HG02970 (cell line): ENCODE data around the gene SPNS3.

Experiments
- ATAC-seq: cut with Tn5 transposase; IDR thresholded peaks from one replicate; pipeline ENCODE4 v1.9.1; 2021; ENCODE audit warnings: mild to moderate bottlenecking, moderate library complexity, moderate number of reproducible peaks; ENCODE audit not compliant: unreplicated experiment, low FRiP score

SPNS3 gene

DNA sequence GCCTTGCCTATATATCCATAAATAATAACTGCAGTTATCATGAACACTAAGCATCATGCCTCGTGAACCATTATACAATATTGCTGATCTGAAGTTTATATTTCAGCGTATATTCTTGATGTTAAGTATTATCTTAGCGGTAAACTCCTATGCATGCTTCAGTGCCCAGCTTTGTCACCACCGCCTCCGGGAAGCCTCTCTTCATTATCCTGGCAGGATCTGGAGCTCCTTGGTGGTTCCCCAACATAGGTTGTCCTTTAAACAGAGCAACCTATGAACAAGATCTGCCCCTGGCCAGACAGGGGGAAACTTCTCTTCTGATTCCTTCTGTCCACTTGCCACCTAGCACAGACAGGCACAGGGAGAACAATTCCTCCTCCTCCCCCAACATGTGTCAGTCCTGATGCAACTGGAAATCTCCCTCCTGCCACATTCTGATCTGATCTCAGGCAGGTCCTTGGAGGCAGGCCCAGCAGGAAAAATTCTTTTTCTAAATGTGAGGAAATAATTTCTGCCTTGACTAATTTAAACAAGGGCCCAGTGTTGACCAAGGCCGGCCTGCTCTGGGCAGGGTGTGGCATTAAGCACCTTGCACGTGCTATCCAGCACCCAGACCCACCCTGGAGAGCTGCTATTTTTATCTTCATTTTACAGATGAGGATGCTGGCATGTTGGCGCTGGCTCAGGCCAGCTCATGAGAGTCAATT, 87.3 kb downstream of the SPNS3 start:
- no peak for ATAC-seq

DNA sequence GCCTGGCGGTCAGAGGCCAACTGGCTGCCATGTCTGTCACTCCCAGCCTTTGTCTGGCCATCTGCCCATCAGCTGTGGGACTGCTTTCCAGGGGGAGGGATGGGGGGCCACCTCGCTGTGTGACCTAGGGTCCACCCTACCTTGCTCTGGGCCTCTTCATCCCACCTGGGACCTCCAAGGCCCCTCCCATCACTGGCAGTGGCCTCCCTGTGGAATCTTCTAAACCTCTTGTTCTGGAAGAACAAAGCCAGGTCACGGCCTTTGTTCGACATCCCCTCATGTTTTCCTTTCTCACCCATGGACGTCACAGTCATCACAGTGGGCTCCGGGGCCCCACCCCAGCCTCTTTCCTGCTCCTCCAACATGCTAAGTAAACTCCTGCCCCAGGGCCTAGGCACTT, 88.9 kb downstream of the SPNS3 start:
- no peak for ATAC-seq

DNA sequence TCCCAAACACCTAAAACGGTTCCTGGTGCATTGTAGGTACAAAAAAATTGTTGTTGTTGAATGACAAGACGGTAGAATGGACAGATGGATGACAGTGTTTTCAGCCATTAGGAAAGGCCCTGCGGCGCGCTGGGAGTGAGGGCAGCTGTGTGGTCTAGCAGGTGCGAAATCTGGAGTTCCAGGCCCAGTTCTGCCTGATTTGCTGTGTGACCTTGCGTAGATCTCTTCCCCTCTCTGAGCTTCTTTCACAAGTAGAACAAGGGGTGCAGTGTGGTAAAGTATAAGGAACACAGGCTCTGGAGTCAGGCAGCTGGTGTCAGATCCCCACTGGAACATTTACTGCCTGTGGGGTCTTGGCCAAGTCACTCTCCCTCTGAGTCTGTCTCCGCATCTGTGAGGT, 90.2 kb downstream of the SPNS3 start:
- ATAC-seq: no peak

DNA sequence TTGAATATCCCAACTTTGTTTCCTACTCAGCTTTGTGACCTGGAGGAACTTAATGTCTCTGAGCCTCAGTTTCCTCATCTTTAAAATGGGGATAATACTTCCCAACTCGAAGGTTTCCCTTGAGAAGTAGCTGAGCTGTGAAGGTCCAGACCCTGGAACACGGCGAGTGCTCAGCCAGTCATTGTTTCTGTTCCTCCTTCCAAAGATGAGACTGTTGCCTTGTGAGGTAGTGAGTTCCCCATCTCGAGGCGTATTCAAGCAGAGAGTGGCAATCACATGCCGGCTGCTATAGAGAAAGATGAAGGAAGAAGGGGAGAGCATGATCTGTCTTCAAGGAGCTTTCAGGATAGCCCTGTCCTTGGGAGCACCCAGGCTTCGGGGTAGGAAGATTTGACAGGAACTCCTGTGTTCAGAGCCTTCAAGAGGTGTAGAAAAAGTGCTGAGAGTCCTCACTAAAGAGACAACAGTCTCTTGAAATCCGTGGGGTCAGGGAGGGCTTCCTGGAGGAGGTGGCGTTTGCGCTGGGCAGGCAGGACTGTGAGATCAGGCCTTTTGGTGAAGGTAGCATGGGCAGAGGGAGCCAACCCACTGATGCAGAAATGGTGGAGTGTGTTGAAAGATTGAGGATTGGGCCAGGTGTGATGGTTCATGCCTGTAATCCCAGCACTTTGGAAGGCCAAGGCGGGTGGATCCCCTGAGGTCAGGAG, 92.1 kb downstream of the SPNS3 start:
- ATAC-seq: no peak

DNA sequence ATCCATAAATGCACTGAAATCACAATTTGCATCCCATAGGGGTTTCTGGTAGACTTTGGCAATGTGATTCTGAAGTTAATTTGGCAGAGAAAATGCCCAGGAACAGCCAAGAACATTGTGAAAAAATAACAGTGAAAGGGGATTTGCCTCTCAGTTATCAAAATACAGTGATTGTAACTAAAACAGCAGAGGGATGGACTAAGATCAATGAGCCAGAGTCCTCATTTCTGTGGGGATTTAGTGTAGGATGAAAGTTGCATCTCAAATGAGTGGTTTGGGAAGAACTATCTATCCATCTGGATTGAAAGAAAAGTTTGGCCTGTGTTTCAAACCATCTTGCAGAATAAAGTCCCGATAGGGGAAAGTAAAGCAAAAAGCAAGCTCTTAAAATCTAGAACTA, 93.4 kb downstream of the SPNS3 start:
- no peak for ATAC-seq

DNA sequence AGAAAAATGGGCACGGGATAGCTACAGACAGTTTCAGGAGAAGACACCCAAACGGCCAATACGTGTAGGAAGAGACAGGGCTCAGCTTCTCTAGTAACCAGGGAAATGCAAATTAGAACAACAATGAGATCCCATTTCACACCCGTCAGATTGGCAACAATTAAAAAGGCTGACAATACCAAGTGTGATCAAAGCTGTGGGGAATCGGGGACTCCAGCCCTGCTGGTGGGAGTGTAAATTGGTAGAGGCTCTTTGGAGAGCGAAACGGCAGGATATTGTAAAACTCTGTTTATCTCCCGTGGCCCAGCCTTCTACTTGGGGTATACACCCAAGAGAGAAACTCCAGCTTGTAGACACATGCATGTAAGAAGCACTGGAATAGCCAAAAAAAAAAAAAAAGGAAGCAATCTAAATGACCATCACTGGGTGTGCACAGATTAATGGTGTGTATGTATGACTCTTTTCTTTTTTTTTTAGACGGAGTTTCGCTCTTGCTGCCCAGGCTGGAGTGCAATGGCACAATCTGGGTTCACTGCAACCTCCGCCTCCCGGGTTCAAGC, 93.9 kb downstream of the SPNS3 start:
- no peak for ATAC-seq

DNA sequence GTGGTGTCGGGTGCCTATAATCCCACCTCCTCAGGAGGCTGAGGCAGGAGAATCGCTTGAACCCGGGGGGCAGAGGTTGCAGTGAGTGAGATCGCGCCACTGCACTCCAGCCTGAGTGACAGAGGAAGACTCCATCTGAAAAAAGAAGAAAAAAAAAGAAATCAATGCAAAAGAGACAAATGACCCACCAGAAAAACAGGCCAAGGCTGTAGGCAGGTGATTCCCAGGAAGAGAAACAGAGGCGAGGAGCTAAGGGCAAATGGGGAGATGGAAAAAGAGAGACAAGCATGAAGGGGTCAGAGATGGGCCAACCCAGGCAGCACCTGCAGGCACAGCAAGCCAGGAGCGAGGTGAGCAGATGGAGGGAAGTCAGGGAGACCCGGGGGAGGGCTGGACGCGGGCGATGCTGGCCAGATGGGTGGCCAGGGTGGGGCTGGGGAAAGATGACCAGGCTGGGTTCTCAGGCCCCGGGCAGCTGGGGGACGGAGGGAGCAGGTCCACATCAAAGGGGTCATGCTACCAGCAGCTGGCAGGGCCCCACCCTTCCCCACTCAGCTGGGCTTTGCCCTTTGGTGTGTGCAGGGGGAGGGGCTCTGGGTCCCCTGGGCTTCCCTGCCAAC, 95.9 kb downstream of the SPNS3 start:
- ATAC-seq: no peak

DNA sequence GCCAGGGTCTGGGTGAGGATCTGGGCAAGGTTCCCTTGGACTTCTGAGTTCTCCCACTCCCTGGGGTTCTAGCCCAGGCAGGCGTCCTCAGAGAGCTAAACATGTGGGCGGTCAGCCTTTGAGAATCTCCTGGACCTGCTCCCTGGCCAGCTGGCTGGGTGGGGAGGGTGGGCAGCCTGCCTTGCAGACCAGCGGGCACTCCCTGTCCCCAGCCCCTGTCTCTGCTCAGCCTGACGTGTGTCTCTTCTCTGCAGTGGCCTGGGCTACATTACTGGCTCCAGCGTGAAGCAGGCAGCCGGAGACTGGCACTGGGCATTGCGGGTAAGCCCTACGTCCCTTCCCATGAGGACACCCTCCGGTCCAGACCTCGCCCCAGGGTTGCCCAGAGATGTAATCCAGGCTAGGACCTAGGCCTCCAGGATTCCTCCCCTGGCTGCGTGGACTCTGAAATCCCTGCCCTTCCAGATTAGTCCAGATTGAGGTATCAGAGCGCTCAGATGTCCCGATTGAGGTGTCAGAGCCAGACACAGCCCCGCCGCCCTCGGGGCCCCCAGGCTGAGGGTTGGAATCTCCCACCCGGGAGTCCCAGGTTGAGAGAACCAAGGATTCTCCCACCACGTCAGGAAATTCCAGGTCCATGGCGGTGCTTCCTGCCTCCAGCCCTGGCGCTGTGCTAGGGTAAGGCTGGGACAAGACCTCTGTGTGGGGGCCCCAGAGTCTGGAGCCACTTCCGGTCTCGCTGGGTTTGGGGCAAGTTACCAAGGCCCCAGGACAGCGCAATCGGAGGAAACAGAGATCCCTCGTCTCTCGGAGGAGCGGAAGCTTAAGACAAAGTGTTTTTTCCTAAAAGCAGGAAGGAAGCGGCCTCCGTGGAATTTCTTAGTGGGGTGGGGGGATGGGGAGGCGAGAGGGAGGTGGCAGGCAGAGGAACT, 97.3 kb downstream of the SPNS3 start:
- no peak for ATAC-seq

DNA sequence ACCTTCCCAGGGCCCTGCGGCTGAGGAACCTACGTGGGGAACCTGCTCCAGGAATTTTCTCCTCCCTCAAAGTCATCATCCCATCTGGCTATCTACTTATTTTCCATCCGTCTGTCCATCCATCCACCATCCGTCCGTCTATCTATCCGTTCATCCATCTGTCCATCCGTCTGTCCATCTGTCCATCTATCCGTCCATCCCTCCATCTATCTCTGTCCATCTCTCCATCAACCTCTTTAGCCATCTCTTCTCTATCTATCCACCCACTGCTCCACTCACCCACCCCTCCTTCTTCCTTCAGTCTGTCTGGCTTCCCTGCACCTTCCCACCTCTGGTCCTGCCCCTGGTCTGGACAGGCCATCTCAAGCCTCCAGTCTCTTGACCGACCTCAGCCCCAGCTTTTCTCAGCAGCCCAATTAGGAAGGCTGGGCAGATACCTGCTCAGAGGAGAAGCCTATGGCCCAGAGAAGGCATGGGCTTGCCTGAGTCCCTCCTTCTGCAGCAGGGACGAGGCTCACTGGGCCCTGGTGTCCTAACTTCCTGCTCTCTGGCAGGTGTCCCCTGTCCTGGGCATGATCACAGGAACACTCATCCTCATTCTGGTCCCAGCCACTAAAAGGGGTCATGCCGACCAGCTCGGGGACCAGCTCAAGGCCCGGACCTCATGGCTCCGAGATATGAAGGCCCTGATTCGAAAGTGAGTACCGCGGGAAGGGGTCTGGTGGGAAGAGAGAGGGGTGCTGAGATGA, 98.4 kb downstream of the SPNS3 start:
- no peak for ATAC-seq

DNA sequence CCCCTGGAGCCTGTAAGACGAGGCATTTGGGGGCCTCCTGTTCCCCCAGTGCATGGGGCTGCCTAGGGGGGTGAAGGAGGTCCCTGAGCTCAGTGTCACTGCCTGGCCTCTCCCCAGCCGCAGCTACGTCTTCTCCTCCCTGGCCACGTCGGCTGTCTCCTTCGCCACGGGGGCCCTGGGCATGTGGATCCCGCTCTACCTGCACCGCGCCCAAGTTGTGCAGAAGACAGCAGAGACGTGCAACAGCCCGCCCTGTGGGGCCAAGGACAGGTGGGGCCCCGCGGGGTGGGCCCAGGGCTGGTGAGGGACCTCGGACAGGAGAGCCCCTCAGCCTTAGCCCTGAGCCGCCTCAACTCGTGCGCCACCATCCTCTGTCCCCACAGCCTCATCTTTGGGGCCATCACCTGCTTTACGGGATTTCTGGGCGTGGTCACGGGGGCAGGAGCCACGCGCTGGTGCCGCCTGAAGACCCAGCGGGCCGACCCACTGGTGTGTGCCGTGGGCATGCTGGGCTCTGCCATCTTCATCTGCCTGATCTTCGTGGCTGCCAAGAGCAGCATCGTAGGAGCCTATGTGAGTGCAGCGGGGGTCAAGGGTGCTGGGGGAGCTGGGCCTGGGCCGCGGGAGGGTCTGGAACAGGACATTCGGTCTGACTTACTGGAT, 99.3 kb downstream of the SPNS3 start:
- no peak for ATAC-seq

DNA sequence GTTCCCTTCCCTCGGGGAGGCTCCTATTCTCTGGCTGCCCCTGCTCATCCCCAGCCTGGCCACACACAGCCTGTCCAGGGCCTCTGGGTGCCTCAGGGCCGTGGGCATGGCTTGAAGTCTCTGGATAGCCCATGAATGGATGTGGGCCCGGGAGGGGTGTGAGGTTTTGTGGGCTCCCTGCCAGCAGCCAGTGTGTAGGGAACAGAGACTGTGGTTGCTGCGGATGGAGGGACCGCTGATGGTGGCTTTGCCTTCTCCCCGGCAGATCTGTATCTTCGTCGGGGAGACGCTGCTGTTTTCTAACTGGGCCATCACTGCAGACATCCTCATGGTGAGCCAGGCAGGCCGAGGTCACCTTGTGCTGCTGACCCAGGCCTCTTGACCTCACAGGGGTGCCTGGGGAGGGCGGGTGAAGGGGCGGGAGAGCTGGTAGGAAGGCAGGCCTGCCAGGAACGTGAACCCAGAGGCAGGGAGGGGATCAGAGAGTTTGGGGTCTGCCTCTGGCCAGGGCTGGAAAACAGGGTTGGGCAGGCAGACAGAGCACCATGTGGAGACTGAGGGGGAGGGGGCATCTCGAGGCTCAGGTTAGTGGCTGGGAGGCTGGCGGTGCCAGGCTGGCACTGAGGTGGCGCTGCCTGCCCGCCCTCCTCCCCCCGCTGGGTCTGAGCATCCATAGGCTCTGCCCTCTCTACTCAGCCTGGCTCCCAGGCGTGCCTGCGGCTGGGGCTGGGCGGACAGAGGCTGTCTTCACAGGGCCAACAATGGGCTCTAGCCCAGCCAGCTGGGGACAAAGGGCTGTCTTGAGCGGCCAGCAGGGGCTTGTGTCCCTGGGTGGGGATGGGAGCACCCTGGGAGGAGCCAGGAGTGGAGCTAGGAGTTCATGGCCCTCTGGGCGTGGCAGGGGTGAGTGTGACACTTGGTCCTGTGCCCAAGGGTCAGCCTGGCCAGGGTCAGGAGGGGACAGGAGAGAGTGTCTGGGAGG, 100.1 kb downstream of the SPNS3 start:
- no peak for ATAC-seq

DNA sequence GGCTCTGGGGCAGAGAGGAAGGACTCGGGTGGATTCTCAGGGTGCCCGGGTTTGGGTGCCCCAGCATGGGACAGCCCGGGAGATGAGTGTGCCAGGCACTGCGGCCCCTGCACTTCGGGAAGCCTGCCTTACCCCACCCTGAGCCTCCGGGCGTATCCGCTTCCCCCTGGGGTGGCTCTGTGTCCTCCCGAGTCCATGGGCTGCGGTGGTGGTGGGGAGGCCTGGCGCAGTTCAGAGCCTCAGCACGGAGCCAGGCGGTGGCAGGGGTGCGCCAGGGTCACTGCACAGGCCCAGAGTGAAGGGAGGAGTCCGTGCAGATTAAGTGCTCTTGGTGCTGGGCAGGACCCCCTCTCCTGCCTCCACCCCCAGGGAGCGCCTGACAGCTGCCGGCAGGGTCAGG, 100.8 kb downstream of the SPNS3 start:
- no peak for ATAC-seq

DNA sequence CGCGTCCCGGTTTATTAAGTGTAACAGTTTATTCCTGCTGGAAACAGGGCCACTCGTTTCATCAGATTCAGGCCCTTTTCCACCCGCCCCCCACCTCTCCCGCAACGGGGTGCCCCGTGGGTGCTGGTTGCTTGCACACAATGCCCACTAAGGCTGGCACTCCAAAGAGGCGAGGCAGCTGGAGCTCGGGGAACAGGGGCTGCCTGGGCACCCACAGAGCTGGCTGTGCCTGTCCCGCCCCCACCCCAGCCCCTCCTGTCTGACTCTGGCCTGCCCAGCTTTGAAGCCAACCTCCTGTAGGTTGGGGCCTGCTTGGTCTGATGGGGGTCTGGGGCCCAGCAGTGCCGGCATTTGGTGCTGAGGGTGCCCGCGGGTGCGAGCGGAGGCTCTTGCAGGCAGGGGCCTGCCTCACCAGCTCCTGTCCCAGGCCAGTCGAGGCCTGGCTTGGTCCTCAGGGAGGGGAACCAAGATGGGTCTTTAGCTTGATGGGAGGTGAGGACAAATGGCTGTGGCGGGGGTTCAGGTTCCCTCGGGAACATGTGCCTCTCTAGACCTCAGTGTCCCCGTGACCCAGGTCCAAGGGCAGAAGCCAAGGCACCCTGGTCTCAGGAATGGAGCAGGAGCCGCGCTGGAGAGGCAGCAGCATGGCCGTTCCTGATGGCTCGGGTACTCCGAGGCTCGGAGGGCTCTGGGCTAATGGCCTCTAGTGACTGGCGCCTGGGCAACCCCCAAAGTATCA, 101.4 kb downstream of the SPNS3 start:
- no peak for ATAC-seq

DNA sequence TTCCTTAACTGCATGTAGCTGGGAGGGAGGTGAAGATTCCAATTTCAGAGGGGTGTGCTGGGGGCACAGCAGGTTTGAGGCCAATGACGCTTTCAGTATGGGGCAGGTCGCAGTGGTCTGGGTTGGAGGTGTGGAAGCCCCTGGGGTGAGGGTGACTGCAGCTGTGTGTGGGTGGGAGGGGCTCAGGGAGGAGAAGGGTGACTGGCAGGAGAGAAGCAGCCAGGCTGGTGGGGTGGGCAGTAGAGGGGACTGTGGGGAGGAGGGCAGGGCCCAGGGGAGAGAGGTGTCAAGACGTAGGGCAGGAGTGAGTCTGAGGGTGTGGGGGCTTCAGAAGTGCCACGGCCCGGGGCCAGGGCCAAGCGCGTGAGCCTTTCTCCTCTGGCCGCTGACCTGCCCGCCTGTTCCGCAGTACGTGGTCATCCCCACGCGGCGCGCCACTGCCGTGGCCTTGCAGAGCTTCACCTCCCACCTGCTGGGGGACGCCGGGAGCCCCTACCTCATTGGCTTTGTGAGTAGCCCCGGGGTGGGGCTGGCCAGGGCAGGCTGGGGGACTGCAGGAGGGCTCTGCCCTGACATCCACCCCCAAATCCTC, 102.0 kb downstream of the SPNS3 start:
- ATAC-seq: no peak

DNA sequence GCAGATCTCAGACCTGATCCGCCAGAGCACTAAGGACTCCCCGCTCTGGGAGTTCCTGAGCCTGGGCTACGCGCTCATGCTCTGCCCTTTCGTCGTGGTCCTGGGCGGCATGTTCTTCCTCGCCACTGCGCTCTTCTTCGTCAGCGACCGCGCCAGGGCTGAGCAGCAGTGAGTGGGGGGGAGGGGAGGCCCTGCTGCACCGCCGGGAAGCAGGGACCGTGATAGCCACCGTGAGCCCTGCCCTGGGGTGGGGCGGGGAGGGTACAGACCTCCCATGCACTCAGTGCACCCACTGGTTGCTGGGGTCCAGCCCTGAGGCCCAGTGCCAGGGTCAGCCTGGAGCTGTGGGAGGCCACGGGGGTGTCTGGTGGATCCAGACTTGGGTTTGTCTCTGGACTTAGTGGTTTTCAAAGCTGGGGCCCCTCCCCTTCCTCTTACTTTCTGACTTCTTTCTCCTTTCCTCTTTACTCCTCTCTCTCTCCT, 102.6 kb downstream of the SPNS3 start:
- ATAC-seq: no peak

DNA sequence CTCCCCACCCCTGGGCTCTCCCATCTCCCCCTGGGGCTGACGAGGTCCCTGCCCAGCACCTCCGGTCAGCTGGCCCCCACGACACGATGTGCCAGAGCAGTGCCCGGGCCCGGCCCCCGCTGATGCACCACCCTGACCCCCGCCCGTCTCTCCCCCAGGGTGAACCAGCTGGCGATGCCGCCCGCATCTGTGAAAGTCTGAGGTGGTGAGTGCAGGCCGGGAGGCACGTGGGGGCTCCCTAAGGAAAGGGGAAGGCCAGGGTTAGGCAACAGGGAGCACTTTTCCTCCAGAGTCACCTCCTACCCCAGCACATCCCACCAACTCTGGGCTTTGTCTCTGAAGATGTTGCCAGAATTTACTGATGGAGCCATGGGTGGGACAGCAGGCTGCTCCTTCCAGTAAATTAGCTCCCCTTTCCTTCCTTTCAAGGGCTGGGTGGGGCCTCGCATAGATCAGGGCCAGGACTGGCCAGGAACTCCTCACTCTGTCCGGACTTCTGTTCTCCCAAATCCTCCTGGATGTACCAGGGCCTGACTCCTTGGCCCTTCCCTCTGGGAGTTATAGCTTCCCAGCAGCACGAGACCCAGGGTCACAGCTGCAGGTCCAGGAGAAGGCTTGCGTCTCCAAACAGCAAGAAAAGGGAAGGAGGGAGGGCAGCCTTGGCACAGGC, 103.1 kb downstream of the SPNS3 start:
- no peak for ATAC-seq
